ENCODE measurements around the gene TFF2.

DNA sequence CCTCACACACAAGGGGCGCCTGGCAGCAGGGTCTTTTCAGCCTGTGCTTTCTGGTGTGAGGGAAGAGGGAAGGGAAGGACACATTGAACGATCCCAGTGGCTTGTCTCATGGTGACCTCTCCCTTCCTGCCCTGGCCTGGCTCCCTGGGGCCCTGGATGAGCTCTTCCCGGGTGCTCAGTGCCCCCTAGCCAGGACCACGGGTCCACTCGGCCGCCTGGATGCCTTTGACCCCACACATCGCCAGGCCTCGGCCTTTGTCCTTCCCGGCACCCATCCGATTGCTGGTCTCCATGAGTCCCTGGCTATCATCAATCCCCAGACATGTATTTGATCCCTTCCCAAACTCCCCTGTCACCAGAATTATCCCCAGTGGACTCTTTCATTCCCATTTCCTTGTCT lies 29.6 kb downstream of the TFF2 start:
- TF ChIP-seq, protein P1, sequence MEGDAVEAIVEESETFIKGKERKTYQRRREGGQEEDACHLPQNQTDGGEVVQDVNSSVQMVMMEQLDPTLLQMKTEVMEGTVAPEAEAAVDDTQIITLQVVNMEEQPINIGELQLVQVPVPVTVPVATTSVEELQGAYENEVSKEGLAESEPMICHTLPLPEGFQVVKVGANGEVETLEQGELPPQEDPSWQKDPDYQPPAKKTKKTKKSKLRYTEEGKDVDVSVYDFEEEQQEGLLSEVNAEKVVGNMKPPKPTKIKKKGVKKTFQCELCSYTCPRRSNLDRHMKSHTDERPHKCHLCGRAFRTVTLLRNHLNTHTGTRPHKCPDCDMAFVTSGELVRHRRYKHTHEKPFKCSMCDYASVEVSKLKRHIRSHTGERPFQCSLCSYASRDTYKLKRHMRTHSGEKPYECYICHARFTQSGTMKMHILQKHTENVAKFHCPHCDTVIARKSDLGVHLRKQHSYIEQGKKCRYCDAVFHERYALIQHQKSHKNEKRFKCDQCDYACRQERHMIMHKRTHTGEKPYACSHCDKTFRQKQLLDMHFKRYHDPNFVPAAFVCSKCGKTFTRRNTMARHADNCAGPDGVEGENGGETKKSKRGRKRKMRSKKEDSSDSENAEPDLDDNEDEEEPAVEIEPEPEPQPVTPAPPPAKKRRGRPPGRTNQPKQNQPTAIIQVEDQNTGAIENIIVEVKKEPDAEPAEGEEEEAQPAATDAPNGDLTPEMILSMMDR (IDR thresholded peaks at IDR 0.05): no peak
- TF ChIP-seq POLR2A (IDR thresholded peaks at IDR 0.05) (no peak), EP300 (IDR thresholded peaks at IDR 0.05) (no peak), POLR2AphosphoS5 (IDR thresholded peaks at IDR 0.05) (no peak)
